Measurements from ENCODE around the gene VAMP2.

Gene VAMP2

GRCh38 chr17:8153957-8154607 is 8.7 kb downstream of the VAMP2 start:
- peak; percentile 96 for DNase-seq

GRCh38 chr17:8153525-8153956 is 9.2 kb downstream of the VAMP2 start:
- peak; percentile 98 for DNase-seq

- peak; percentile 72 for DNase-seq
Observed at GRCh38 chr17:8153031-8153451, 9.7 kb downstream of the VAMP2 start.

DNA sequence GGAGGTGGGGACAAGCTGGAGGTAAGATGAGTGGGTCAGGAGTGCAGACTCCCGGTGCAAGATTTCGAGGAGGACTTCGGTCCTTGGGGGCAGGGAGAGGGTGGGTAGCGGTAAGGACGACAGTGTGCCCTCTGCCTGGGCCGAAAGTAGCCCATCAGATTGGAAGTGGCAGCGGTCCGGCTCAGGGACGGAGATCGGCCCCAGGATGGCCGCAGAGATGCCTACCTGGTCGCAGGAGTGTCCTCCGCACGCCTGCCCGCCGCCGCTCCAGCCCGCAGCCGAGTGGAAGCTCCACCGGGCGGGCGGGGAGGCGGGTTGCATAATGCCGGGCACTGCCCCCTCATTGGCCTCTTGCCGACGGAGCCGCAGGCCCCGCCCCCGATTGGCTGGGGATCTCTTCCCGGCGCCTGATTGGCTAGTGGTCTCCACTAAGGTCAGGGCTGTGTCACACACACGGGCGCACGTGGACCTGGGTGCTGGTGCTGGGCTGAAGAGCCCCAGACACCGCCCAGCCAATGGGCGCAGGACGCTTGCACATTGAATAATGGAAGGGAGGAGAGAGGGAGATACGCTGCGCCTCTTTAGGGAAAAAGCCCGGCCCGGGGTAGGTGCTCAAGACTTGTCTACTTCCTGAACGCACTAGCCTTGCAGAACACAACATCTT is 10.5 kb downstream of the VAMP2 start, which contains the start of gene PER1:
PER1 (minus strand) TSS at position 293 of the 664 bp plus-strand sequence. CDS start 1,698 bp downstream, outside the sequence.
- peak; percentile 100 for DNase-seq

GRCh38 chr17:8151641-8152111 is 11.1 kb downstream of the VAMP2 start:
- DNase-seq: peak; percentile 86

DNA sequence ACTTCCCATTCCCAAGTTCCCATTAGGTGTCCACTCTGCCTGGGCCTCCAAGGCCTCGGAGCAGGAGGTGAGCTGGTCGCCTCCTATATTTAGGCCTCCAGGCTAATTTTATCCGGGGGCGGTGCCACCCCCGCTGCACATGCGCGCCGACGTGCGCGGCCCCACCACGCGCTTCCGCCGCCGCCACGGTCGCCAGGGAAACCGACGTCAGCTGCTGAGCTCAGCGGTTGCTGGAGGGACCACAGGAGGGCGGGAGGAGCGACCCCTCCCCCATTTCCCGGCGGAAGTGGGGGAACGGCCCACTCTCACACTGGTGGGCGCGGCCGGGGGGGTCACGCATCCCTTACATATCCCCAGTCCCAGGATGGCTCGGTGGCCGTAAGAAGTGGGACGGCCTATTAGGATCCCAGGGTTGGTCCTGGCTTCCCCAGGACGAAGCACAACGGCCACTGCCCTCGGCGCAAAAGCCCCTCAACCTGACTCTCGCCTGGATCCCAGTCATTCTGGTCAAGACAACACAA is 11.6 kb downstream of the VAMP2 start:
- peak; percentile 96 for DNase-seq

GRCh38 chr17:8150194-8151119 is 12.3 kb downstream of the VAMP2 start:
- peak; percentile 75 for DNase-seq

GRCh38 chr17:8149419-8150193 is 13.1 kb downstream of the VAMP2 start:
- no peak for DNase-seq

GRCh38 chr17:8148560-8148959 is 14.2 kb downstream of the VAMP2 start:
- DNase-seq: no peak

DNA sequence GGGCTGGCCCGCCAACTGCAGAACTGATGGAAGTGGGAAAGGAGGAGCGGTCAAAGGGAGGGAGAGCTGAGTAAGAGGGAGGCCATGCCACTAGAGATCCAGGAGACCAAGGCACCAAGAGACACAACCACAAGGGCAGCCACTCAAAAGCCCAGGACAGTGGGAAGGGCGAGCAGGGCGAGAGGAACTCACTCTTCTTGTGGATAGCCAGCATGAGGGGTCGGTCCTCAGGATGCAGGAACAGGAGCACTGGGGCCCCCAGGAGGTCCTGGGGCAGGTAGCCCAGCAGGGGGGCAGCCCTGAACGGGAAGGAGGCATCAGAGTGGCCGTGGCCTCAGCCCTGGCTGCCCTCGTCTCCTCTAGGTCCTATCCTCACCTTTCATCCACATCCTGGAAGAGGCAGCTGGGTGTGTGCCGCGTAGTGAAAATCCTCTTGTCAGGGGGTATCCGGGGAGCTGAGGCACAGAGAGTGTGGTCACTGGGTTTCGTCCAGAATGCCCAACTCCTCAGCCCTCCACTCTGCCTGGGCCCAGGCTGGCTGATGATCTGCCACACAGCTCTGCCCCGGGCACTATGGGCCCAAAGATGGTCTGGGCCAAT is 14.8 kb downstream of the VAMP2 start:
- no peak for DNase-seq

DNA sequence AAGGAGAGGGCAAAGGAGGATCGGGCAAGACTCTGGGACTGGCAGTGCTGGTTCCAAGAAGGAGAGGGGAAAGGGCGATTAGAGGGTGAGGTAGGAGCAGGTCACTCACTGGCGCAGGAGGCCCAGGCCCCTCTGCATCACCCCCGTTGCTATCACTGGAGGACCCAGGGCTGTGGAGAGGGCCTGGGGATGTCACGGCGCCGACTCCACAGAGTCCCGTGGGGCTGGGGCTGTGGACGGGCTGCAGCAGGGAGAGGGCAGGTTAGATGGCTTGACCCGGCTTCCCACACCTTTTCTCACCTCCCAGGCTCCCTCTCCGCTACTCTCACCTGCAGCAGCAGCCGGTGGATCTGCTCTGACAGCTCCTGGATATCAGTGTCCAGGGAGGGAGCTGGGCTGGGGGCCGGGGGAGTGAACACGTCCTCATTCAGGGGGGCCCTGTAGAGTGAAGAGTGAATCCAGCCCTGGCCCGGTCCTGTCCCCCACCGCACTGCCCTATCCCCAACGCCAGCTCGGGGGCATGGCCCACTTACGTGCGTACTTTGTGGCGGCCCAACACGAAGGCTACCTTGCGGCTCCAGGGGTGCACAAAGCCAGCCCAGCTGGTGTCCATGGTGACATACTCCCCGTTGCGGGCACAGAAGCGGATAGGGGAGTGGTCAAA is 15.5 kb downstream of the VAMP2 start:
- DNase-seq: no peak

DNA sequence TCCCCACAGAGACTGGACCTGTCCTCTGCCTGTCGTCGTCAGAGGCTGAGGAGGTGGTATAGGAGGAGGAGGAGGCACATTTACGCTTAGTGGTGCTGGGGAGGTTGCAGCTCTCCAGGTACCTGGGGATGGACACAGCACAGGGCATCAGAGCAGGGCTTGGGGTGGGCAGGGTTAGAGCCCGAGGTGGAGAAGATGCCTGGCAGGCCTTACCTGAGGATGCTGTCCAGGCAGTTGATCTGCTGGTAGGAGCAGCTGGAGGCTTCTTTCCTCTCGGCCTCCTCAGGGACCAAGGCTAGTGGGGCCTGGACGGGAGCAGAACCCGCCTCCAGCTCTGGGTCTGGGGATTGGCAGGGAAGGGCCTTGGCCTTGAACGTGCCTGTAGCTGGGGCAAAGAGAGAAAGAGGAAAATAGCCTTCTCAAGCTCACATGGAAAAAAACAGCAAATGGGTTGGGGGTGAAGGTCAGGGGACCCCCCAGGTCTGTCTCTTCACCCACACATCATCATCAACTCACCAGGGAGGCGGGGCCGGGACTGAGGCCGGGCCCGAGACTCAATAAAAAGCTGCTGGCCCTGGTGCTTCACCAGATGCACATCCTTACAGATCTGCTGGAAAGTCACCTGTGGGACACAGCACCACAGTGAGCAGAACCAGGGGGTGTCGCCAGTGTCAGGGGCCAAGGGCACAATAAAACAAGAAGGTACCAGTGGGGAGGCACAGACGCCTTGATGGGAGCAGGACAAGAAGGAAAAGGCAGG is 16.2 kb downstream of the VAMP2 start:
- DNase-seq: no peak

DNA sequence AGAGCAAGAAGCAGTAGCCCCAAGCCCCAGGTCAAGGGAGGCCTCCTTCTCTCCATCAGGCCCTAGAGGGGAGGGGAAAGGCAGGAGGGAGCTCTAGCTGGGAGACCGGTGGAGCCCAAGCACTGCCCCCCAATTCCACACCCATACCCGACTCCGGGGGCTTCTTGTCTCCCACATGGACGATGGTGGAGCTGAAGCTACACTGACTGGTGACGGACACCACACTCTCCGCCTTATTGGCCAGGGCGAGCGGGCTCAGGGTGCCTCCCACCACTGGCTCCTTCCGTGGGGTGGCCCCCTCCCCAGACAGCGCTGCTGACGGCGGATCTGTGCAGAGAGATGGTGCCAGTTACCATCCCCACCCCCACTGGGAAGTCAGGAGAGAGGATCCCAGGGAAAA is 16.9 kb downstream of the VAMP2 start:
- no peak for DNase-seq

GRCh38 chr17:8144401-8145231 is 18.1 kb downstream of the VAMP2 start:
- no peak for DNase-seq

- DNase-seq: no peak
Observed at GRCh38 chr17:8143581-8144400, 19.0 kb downstream of the VAMP2 start.

GRCh38 chr17:8142887-8143580 is 19.7 kb downstream of the VAMP2 start:
- no peak for DNase-seq

- no peak for DNase-seq
Observed at GRCh38 chr17:8142158-8142886, 20.4 kb downstream of the VAMP2 start.

Data from DMS53 (cell line).